K562 (cell line): ENCODE results near the gene GDAP1L1. TPM values are rescaled to one million over a fixed set of nuclear protein-coding genes. Genes with fewer than 3 reads are reported as not detected.
A peak's percentile ranks its signal among the peaks of the same experiment; 100 is the strongest.

ENCODE experiments used
- ARID2 ChIP-seq: fragments of 450-650 bp; IDR thresholded peaks from 2 replicates; pipeline ENCODE4 v1.6.1; 2017; ENCODE audit warnings: antibody characterized with exemption, mild to moderate bottlenecking
- DEAF1 ChIP-seq: fragments of 450-650 bp; formaldehyde crosslinking; IDR thresholded peaks from 2 replicates; pipeline ENCODE4 v1.4.0; 2020; ENCODE audit warnings: mild to moderate bottlenecking, moderate library complexity
- ELF1 ChIP-seq: fragments of 200-800 bp; sonication (Bioruptor generic); IDR thresholded peaks from 2 replicates; pipeline ENCODE4 v1.6.1; 2016; ENCODE audit warnings: missing genetic modification characterization, missing compliant biosample characterization
- ILK ChIP-seq: fragments of 450-650 bp; IDR thresholded peaks from 2 replicates; pipeline ENCODE4 v1.6.1; 2016; ENCODE audit warnings: missing genetic modification characterization, low read depth, mild to moderate bottlenecking, missing compliant biosample characterization, moderate library complexity, borderline replicate concordance
- KLF16 ChIP-seq: IDR thresholded peaks from 2 replicates; pipeline ENCODE4 v1.6.1; 2016; ENCODE audit warnings: antibody characterized with exemption
- MTA1 ChIP-seq: fragments of 450-650 bp; IDR thresholded peaks from 2 replicates; pipeline ENCODE4 v1.6.1; 2017; ENCODE audit warnings: borderline replicate concordance
- STAG1 ChIP-seq: sonication (generic); formaldehyde crosslinking; IDR thresholded peaks from 2 replicates; pipeline ENCODE4 v1.5.0; 2020; ENCODE audit warnings: missing genetic modification reagents, borderline replicate concordance
- TAF7 ChIP-seq: fragments of 450-650 bp; IDR thresholded peaks from 2 replicates; pipeline ENCODE4 v1.6.1; 2016; ENCODE audit warnings: missing genetic modification characterization, missing compliant biosample characterization
- TBL1XR1 ChIP-seq, 2 experiments: IDR thresholded peaks; 2 replicates each; pipeline ENCODE4 v1.6.1; 2012; ENCODE audit warnings: improper control_type of control experiment in 2 of 2, low read length in 2 of 2, mild to moderate bottlenecking in 1 of 2
- VEZF1 ChIP-seq: fragments of 200-800 bp; sonication (Bioruptor generic); IDR thresholded peaks from 2 replicates; pipeline ENCODE4 v1.6.1; 2017; ENCODE audit warnings: missing genetic modification characterization, missing compliant biosample characterization
- XRCC5 ChIP-seq: fragments of 200-400 bp; formaldehyde crosslinking; IDR thresholded peaks from 2 replicates; pipeline ENCODE4 v1.6.1; 2017; ENCODE audit warnings: low read depth, mild to moderate bottlenecking, low read length
- ZC3H8 ChIP-seq: fragments of 450-650 bp; IDR thresholded peaks from 2 replicates; pipeline ENCODE4 v1.6.1; 2017
- ZFX ChIP-seq: sonication (generic); formaldehyde crosslinking; IDR thresholded peaks from 2 replicates; pipeline ENCODE4 v1.8.0; 2022; ENCODE audit warnings: mild to moderate bottlenecking, missing genetic modification reagents, moderate library complexity
- ZNF175 ChIP-seq: fragments of 200-800 bp; sonication (Bioruptor generic); IDR thresholded peaks from 2 replicates; pipeline ENCODE4 v1.6.1; 2016; ENCODE audit warnings: low read depth, mild to moderate bottlenecking, missing genetic modification characterization, missing compliant biosample characterization
- ZNF740 ChIP-seq, 3 experiments: fragments of 200-800 bp in 1 of 3; sonication (Bioruptor generic) in 1 of 3; sonication (generic) in 1 of 3; formaldehyde crosslinking in 1 of 3; IDR thresholded peaks; 2 replicates each; pipeline versions ENCODE4 v1.6.1 to v1.8.0; 2016 to 2022; ENCODE audit warnings: mild to moderate bottlenecking in 2 of 3, missing compliant biosample characterization in 2 of 3, missing genetic modification characterization in 2 of 3, missing genetic modification reagents in 1 of 3
- ZNF830 ChIP-seq: fragments of 250-450 bp; sonication (Bioruptor Pico); IDR thresholded peaks from 2 replicates; pipeline ENCODE4 v1.5.0; 2021; ENCODE audit warnings: mild to moderate bottlenecking
- polyA plus RNA-seq, 8 experiments: library from polyadenylated mRNA; depleted of rRNA in 4 of 8; stranded (reverse) in 5 of 8; unstranded in 3 of 8; fragments of >200 nt; fragmentation: Nextera tagmentation in 2 of 8; fragmentation: Illumina TruSeq in 1 of 8; extraction: Ambion mirVana in 2 of 8; extraction: Trizol in 1 of 8; gene quantifications; 2 replicates each; pipeline versions ENCODE4 v1.2.1 to v1.2.3, GENCODE V29; 2011 to 2014; ENCODE audit warnings: inconsistent platforms in 1 of 8, missing spikeins in 1 of 8
- total RNA-seq, 7 experiments: library from RNA; depleted of rRNA in 6 of 7; stranded (reverse); fragments of >200 nt in 6 of 7; fragmentation: Illumina TruSeq in 2 of 7; extraction: Trizol in 2 of 7; gene quantifications; 2 replicates each; pipeline versions ENCODE4 v1.2.1 to v1.2.3, GENCODE V29; 2011 to 2021; ENCODE audit warnings: low replicate concordance in 1 of 7
- TF ChIP-seq, protein P1 (sequence below): sonication (generic); IDR thresholded peaks from 2 replicates; pipeline ENCODE4 v1.6.1; 2016
- TF ChIP-seq, protein P2 (sequence below): fragments of 450-650 bp; formaldehyde crosslinking; conservative IDR thresholded peaks from 2 replicates; pipeline ENCODE4 v1.4.0; 2022; ENCODE audit warnings: mild to moderate bottlenecking, missing genetic modification characterization

Gene GDAP1L1
- total and polyA plus RNA-seq, 9 of the 15 experiments (the other 6 are each of a cell fraction or from before 2014, with no cell fraction given): 0.06 to 0.40 (median 0.19) TPM; not detected in 5

DNA sequence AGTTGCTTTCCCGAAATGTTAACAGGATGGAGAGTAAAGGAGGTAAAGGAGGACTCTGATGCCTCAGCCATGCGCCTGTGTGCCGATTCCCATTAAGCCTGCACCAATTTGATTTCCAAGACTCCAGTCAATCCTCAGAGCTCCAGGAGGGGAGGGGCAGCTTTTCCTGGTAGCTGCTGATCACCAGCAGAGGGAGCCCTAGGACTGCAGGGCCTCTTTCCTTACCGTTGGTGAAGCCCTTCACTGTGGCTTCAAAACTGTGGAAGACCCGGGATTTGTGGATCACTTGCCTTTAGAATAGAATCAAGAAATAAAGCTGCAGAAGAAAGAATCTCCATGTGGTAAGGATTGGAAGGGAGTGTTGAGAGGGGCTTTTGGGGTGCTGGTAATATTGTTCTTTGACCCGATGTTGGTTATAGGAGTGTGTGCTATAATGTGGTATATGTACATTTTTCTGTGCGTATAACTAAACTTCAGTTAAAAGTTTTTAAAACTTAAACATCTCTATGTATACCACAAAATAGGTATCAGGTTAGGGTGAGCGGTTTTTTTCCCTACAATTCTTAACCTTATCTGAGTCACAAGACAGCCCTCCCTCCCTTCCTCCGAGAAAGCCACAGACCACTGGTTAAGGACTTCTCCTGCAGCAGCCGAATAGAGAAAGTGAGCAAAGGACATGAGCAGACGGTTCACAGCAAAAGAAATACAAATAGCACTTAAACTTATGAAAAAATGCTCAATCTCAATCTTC is 29.6 kb upstream of the GDAP1L1 start (continued):
- TF ChIP-seq ELF1 (tag) (0 out of 2 replicates have a peak, but pooled peaks have one; percentile 27), ILK (no peak), ZNF740 (CRISPR knock-in tag; IDR thresholded peaks at IDR 0.05) (0 out of 2 replicates have a peak, but pooled peaks have one; percentile 51), ZNF740 (tag; IDR thresholded peaks at IDR 0.05) (no peak), MTA1 (no peak), KLF16 (peak; percentile 45; the same call in 1 of the 2 replicates), ZC3H8 (no peak), ZFX (no peak), VEZF1 (CRISPR knock-in tag) (peak; percentile 50), DEAF1 (CRISPR knock-in tag) (peak; percentile 93), ZNF175 (CRISPR knock-in tag) (no peak), TBL1XR1 (IDR thresholded peaks at IDR 0.05; ENCODE audit: low read length in 2 of 2) (no peak; a peak in 1 of 4 replicates), XRCC5 (0 out of 2 replicates have a peak, but pooled peaks have one; percentile 53), ZNF830 (CRISPR knock-in tag) (no peak), STAG1 (CRISPR knock-in tag) (peak; percentile 70; the same call in 1 of the 2 replicates), TAF7 (tag) (no peak), ARID2 (0 out of 2 replicates have a peak, but pooled peaks have one; percentile 76)
- TF ChIP-seq, protein P1, sequence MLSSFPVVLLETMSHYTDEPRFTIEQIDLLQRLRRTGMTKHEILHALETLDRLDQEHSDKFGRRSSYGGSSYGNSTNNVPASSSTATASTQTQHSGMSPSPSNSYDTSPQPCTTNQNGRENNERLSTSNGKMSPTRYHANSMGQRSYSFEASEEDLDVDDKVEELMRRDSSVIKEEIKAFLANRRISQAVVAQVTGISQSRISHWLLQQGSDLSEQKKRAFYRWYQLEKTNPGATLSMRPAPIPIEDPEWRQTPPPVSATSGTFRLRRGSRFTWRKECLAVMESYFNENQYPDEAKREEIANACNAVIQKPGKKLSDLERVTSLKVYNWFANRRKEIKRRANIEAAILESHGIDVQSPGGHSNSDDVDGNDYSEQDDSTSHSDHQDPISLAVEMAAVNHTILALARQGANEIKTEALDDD: peak; percentile 43; the same call in 1 of the 2 replicates
- TF ChIP-seq, protein P2, sequence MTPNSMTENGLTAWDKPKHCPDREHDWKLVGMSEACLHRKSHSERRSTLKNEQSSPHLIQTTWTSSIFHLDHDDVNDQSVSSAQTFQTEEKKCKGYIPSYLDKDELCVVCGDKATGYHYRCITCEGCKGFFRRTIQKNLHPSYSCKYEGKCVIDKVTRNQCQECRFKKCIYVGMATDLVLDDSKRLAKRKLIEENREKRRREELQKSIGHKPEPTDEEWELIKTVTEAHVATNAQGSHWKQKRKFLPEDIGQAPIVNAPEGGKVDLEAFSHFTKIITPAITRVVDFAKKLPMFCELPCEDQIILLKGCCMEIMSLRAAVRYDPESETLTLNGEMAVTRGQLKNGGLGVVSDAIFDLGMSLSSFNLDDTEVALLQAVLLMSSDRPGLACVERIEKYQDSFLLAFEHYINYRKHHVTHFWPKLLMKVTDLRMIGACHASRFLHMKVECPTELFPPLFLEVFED (CRISPR knock-in tag): 0 out of 2 replicates have a peak, but pooled peaks have one; percentile 29
